ENCODE data around the gene MAP3K7CL. TPM values are rescaled to one million over a fixed set of nuclear protein-coding genes. Genes with fewer than 3 reads are reported as not detected.

The MAP3K7CL gene
- total and polyA plus RNA-seq, 2 of the 8 experiments (the other 6 are each of a cell fraction or from before 2014, with no cell fraction given) = not detected

GRCh38 chr21:29098156-29098555 lies 32.3 kb upstream of the MAP3K7CL start:
- WGBS, 2 experiments (ENCODE audit: extremely low coverage in 1 of 2, insufficient coverage in 1 of 2, insufficient read length in 1 of 2, insufficient replicate concordance in 2 of 2, low coverage in 1 of 2, low lambda C conversion rate in 2 of 2, missing lambda C conversion rate in 1 of 2) = 84% methylated on average over 2 of the region's 2 CpGs; no CpG with 5 or more reads in 1 of the 2 experiments
- no peak overlapping the region for H2BK15ac ChIP-seq (ENCODE audit: low read length)
- FAIRE-seq = no peak

More at GRCh38 chr21:29098156-29098555, 32.3 kb upstream of the MAP3K7CL start:
- ChIA-PET POLR2A (ENCODE audit: partially characterized antibody) (no interaction called here), CTCF (ENCODE audit: partially characterized antibody) (interaction anchor here (0.6 to 2.0 kb wide), 3 partner anchors 111 to 435 kb away, joined by 3 to 7 read pairs (median 5); no protein-coding TSS in a partner anchor)
- Histone ChIP-seq H3K27me3 (replicated peaks in 1 of 4; ENCODE audit: control insufficient read depth in 3 of 4, extremely low read depth in 1 of 4, insufficient read depth in 3 of 4, low read length in 3 of 4) (no peaks in the 10 kb centered on the region), H3K14ac (ENCODE audit: insufficient read length) (no peak overlapping the region), H2BK20ac (ENCODE audit: low read length) (no peak overlapping the region), H3K4me1 (replicated peaks in 1 of 4; ENCODE audit: control insufficient read depth in 3 of 4, insufficient read depth in 4 of 4, low read length in 3 of 4) (peaks cover 0 to 4% (median 0%) of the 10 kb centered on the region in 4 experiments; a peak in 1 of 7 replicates), H3K23ac (ENCODE audit: insufficient read length) (no peak overlapping the region), H3K79me1 (ENCODE audit: low read depth, low read length) (no peaks in the 10 kb centered on the region), H3K4me2 (ENCODE audit: insufficient read depth in 1 of 2, low read depth in 2 of 2, low read length in 2 of 2) (no peak overlapping the region), H3K56ac (replicated peaks; ENCODE audit: insufficient read length, low read depth, low read length) (no peak overlapping the region), H3K18ac (ENCODE audit: extremely low read depth, low read length) (no peak overlapping the region), H4K5ac (ENCODE audit: insufficient read length, low read depth, low read length) (no peak overlapping the region), H2AFZ (ENCODE audit: low read length) (no peak overlapping the region), H3K4me3 (ENCODE audit: extremely low read depth in 1 of 4, insufficient read depth in 2 of 4, low read depth in 3 of 4, low read length in 4 of 4) (no peak overlapping the region), H3K9me3 (ENCODE audit: insufficient read depth in 2 of 2, low read depth in 1 of 2, low read length in 1 of 2) (no peaks in the 10 kb centered on the region), H4K8ac (ENCODE audit: extremely low read depth, insufficient read depth, low read length) (no peak overlapping the region), H3K79me2 (ENCODE audit: control insufficient read depth in 1 of 2, insufficient read depth in 2 of 2, low read length in 2 of 2) (no peaks in the 10 kb centered on the region), H2BK12ac (ENCODE audit: low read depth, low read length) (no peak overlapping the region), H3K23me2 (ENCODE audit: low read depth, low read length) (no peaks in the 10 kb centered on the region), H3K27ac (ENCODE audit: low read depth, low read length) (no peak overlapping the region), H3K9ac (replicated peaks in 1 of 4; ENCODE audit: extremely low read depth in 1 of 4, low read depth in 3 of 4, low read length in 3 of 4) (no peak overlapping the region), H3K36me3 (ENCODE audit: control insufficient read depth in 2 of 4, insufficient read depth in 4 of 4, low read length in 3 of 4) (no peaks in the 10 kb centered on the region; a peak in 1 of 8 replicates), H2BK5ac (ENCODE audit: low read depth, low read length) (no peak overlapping the region), H2BK120ac (replicated peaks; ENCODE audit: low read depth, low read length) (no peak overlapping the region), H3K4ac (replicated peaks; ENCODE audit: insufficient read length, low read depth, low read length) (no peak overlapping the region), H2AK5ac (ENCODE audit: low read depth, low read length) (no peak overlapping the region), H4K91ac (replicated peaks; ENCODE audit: insufficient read length, low read length) (no peak overlapping the region), H4K20me1 (replicated peaks in 1 of 2; ENCODE audit: control insufficient read depth in 1 of 2, insufficient read depth in 2 of 2, low read length in 2 of 2) (no peaks in the 10 kb centered on the region)
- no peak for DNase-seq (ENCODE audit: low read depth in 1 of 2, low spot score in 2 of 2)
- TF ChIP-seq TCF12 (IDR thresholded peaks at IDR 0.05; ENCODE audit: low read depth, low read length) (no peak), ATF2 (IDR thresholded peaks at IDR 0.05; ENCODE audit: low read length) (no peak), CBX8 (IDR thresholded peaks at IDR 0.05; ENCODE audit: borderline replicate concordance, low read depth, low read length) (no peak), RAD21 (IDR thresholded peaks at IDR 0.05 in 1 of 2, conservative IDR thresholded peaks at IDR 0.05 in 1 of 2; ENCODE audit: low read depth in 2 of 2, low read length in 2 of 2) (no peak), NRF1 (IDR thresholded peaks at IDR 0.05; ENCODE audit: low read depth, low read length) (no peak), RXRA (IDR thresholded peaks at IDR 0.05; ENCODE audit: insufficient read depth, low read depth, low read length) (no peak), USF2 (IDR thresholded peaks at IDR 0.05; ENCODE audit: low read length) (no peak)
